ENCODE measurements around the gene LMTK2. TPM values are rescaled to one million over a fixed set of nuclear protein-coding genes. Genes with fewer than 3 reads are reported as not detected.

The LMTK2 gene
- total and polyA plus RNA-seq, 2 donors = 6.8 to 12.4 TPM

DNA sequence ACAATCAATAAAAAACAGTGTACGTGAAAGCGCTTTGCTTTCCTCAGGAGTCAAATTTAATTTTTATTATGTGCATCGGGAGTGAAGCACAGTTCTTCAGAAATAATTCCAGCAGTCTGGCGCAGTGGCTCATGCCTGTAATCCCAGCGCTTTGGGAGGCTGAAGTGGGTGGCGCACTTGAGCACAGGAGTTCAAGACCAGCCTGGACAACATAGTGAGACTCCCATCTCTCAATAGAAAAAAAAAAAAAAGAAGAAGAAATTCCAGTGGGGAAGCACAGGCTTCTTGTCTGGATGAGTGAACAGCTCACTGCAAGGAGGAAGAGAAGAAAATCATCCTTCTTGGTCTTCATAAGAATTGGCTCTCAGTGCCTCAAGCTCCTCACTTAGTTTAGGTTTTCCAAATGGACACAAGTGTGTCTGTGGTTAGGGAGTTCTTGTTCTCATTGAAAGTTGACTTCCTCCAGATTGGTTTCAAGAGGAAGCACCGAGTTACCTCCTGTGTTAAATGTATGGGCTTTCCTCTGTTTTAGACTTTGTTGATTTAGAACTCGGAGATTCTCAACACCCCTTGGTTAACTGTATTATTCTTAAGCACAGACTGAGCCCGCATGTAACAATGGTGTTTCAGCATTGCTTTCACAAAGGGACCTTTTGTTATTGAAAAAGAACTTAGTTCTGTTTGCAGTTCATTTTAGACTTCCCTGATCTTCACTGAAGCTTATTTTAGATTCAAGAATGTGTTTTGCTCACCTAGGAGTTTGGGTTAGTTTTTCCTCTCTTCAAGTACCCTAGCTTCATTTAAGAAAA lies 28.0 kb downstream of the LMTK2 start:
- Histone ChIP-seq H3K36me3 (ENCODE audit: insufficient read depth) (no peaks in the 10 kb centered on the region), H3K4me1 (ENCODE audit: insufficient read depth) (no peaks in the 10 kb centered on the region), H3K27ac (ENCODE audit: low read depth) (no peak overlapping the region), H3K4me3 (ENCODE audit: low read depth, low read length) (no peak overlapping the region)
- DNase-seq (ENCODE audit: extremely low spot score) = no peak
- WGBS = 90% methylated on average over 9 of the region's 9 CpGs

DNA sequence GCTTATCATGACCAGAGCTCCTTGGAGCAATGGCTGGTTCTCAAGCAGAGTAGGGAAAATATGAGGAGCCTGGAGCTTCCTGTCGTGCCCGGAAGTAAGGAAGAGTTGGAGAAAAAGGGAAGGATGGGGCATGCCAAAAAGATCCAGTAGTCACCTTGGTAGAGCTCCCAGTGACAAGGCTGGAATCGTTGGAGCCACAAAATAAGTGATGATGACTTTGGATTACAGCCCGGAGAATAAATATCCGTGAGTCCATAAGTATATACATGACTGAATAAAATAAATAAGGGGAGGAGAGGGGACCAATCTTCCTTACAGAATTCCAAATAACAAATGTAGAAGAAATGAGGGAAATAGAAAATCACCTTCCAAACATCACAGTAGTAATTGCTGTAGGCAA lies 29.3 kb downstream of the LMTK2 start:
- Histone ChIP-seq H3K4me1 (ENCODE audit: insufficient read depth) (no peaks in the 10 kb centered on the region), H3K36me3 (ENCODE audit: insufficient read depth) (no peaks in the 10 kb centered on the region), H3K27ac (ENCODE audit: low read depth) (no peak overlapping the region), H3K4me3 (ENCODE audit: low read depth, low read length) (no peak overlapping the region)
- no peak for DNase-seq (ENCODE audit: extremely low spot score)
- 62% methylated on average over 5 of the region's 5 CpGs for WGBS

DNA sequence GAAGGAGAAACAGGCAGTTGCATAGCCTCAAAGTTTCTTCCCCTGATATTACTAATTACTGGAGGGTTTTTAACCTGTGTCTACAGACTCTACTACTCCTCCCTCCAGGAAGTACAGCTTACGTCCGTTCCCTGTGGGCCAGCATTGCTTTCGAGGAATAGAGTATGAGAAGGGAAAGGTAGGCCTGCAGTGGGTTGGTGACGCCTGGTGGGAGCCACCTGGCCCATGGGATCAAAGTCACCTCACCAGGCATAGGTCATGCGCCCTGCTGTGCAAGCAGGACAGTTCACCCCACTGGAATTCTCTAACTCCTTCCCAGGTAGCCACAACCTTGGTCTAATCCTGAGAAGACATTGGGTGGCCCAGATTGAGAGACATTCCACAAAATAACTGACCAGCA lies 29.8 kb downstream of the LMTK2 start:
- 95% methylated on average over 5 of the region's 5 CpGs for WGBS
- H3K36me3 ChIP-seq (ENCODE audit: insufficient read depth) = no peaks in the 10 kb centered on the region
- no peaks in the 10 kb centered on the region for H3K4me1 ChIP-seq (ENCODE audit: insufficient read depth)
- DNase-seq (ENCODE audit: extremely low spot score) = no peak
- no peak overlapping the region for H3K4me3 ChIP-seq (ENCODE audit: low read depth, low read length)
- H3K27ac ChIP-seq (ENCODE audit: low read depth) = no peak overlapping the region

DNA sequence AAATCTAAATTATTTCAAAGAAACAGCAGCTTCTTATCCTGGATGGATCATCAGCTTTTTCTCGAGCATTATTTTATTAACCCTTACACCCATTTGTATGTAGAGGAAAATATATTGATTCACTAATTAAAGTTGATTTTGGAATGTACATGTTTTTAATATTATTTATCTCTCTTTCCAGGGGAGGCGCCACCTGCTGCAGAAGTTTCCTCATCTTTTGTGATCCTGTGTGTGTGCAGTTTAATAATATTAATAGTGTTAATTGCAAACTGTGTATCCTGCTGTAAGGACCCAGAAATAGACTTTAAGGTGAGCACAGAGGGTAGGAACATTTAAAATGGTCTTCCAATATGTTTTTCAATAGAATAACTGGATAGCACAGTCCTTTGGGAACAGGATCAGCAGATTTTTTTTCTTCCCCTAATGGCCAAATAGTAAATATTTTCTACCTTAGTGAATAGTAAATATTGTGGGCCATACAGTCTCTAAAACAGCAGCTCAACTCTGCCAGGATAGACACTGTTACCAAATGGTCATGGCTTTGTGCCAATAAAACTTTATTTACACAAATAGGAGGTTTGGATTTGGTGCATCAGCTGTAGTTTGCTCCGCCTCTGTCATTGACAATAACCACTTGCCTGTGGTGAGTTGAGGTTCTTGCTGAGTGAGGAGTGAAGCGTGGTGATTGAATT lies 30.6 kb downstream of the LMTK2 start:
- no peak overlapping the region for H3K27ac ChIP-seq (ENCODE audit: low read depth)
- no peak for DNase-seq (ENCODE audit: extremely low spot score)
- no peaks in the 10 kb centered on the region for H3K4me1 ChIP-seq (ENCODE audit: insufficient read depth)
- WGBS = 80% methylated on average over 4 of the region's 4 CpGs
- H3K4me3 ChIP-seq (ENCODE audit: low read depth, low read length) = no peak overlapping the region
- H3K36me3 ChIP-seq (ENCODE audit: insufficient read depth) = peaks cover 2% of the 10 kb centered on the region

DNA sequence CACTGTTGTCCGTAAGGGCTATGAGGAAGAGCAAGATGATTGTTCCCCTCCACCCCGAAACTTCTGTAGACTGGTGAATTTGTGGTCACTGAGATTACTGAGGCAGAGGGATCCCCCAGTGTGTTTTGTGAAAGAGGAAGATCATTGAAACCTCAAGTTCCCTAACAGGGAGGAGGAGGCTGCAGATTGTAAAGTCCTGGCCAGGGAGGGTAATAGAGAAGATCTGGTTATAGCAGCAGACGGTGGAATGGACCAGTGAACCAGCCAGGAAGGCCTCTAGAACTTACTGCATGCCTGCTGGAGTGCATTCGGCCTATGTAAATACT lies 31.1 kb downstream of the LMTK2 start:
- H3K36me3 ChIP-seq (ENCODE audit: insufficient read depth) = peaks cover 2% of the 10 kb centered on the region
- H3K4me1 ChIP-seq (ENCODE audit: insufficient read depth) = no peaks in the 10 kb centered on the region
- no peak for DNase-seq (ENCODE audit: extremely low spot score)
- WGBS = 93% methylated on average over 4 of the region's 4 CpGs
- H3K4me3 ChIP-seq (ENCODE audit: low read depth, low read length) = no peak overlapping the region
- no peak overlapping the region for H3K27ac ChIP-seq (ENCODE audit: low read depth)

DNA sequence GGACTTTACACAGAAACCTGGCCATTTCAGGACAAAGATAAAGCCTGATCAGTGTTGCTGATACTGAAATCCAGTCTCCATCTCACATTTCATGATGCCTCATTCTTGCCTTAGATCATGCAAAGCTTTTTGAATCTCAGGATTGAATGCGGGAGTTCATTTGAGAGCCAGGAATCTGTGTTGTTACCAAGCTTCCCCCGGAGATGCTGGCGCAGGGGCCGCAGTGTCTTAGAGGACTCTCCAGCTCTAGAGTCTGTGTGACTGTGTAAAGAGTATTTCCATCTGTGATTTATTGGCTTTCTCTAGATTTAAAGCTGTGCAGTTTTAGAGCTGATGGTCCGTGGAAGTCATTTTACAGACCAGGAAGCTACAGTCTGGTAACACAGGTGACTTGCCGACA lies 32.0 kb downstream of the LMTK2 start:
- DNase-seq (ENCODE audit: extremely low spot score) = no peak
- Histone ChIP-seq H3K36me3 (ENCODE audit: insufficient read depth) (peaks cover 2% of the 10 kb centered on the region), H3K4me3 (ENCODE audit: low read depth, low read length) (no peak overlapping the region), H3K4me1 (ENCODE audit: insufficient read depth) (no peaks in the 10 kb centered on the region), H3K27ac (ENCODE audit: low read depth) (no peak overlapping the region)
- 85% methylated on average over 6 of the region's 6 CpGs for WGBS

DNA sequence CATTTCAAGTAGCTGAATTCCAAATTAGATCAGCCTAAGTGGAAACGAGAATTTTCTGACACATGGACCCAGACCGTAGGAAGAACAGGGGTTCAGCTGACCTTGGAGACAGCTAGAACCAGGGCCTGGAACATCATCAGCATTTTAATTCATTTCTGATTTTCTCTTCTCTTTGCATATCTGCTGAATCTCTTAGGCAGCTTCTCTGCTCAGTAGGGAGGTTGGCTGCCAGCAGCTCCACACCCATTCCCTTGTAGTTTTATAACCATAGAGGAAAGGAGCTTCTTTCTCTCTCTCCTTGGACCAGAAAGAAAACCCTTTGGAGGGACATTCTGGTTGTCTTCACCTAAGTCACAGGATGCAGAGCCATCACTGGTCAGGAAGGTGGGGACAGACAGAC lies 36.0 kb downstream of the LMTK2 start:
- Histone ChIP-seq H3K4me3 (ENCODE audit: low read depth, low read length) (no peak overlapping the region), H3K27ac (ENCODE audit: low read depth) (no peak overlapping the region), H3K4me1 (ENCODE audit: insufficient read depth) (no peaks in the 10 kb centered on the region), H3K36me3 (ENCODE audit: insufficient read depth) (peaks cover 2% of the 10 kb centered on the region)
- DNase-seq (ENCODE audit: extremely low spot score) = no peak
- WGBS = 97% methylated on average over 2 of the region's 2 CpGs

DNA sequence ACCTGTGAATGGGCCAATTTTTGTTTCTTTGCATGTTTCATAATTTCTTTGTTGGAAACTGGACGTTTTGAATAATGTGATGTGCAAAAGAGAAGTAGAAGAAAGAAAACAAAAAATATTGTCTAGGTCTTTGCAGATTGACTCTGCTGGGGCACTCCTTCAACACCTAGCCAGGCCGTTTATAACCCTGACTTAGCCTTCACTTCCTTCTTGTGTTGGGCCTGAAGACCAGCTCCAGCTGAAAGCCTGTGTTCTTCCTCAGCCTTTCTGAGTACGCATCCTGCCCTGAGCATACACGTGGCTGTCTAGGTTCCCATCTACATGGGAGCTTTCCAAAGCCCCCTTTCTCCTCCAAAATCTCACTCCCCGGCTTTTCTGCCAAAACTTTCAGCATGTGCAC lies 41.9 kb downstream of the LMTK2 start:
- no peaks in the 10 kb centered on the region for H3K36me3 ChIP-seq (ENCODE audit: insufficient read depth)
- 92% methylated on average over 5 of the region's 5 CpGs for WGBS
- no peak for DNase-seq (ENCODE audit: extremely low spot score)
- no peaks in the 10 kb centered on the region for H3K4me1 ChIP-seq (ENCODE audit: insufficient read depth)
- no peak overlapping the region for H3K27ac ChIP-seq (ENCODE audit: low read depth)
- no peak overlapping the region for H3K4me3 ChIP-seq (ENCODE audit: low read depth, low read length)

DNA sequence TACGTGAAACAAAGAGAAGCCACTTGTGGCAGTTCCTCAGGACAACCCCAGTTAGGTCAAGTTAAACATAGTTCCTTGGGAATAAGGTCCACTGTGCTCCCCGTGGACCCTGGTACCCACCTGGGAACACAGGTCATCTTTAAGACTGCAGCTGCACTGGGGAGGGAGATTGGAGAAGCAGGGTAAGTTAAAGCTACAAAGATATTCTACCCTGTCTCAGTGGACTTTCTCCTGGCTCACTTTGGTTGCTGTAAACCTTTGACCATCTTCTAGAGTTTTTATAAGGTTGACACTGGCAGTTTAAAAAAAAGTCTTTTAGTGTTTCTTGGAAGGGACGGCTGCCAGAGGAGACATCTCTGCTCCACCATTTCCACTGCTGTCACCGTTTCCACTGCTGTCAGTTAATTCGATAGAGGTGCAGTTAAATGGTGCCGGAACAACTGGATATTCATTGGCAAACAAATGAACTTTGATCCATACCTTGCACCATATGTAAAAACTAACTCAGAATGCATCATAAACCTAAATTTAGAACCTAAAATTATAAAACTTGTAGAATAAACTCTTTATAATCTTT lies 42.5 kb downstream of the LMTK2 start:
- Histone ChIP-seq H3K27ac (ENCODE audit: low read depth) (no peak overlapping the region), H3K36me3 (ENCODE audit: insufficient read depth) (no peaks in the 10 kb centered on the region), H3K4me1 (ENCODE audit: insufficient read depth) (no peaks in the 10 kb centered on the region), H3K4me3 (ENCODE audit: low read depth, low read length) (no peak overlapping the region)
- WGBS = 91% methylated on average over 6 of the region's 6 CpGs
- no peak for DNase-seq (ENCODE audit: extremely low spot score)

DNA sequence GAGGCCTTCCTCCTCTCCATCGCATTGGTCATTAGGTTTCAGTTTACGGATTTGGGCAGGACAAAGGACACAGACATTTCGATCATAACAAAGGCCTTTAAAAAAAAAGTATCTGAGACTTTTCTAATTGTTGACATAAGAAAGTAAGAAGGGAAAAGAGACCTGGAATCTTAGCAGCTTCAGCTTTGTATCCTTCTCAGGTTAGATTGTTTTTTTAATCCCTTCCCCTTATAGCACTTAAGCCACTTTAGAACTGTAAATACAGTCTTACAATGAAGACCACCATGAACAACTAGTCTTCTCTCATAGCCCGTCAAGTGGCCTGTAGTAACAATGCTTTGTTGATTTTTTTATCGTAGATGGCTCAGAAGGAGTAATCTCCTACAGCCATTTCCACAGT lies 45.2 kb downstream of the LMTK2 start:
- 94% methylated on average over 5 of the region's 5 CpGs for WGBS
- Histone ChIP-seq H3K27ac (ENCODE audit: low read depth) (no peak overlapping the region), H3K4me3 (ENCODE audit: low read depth, low read length) (no peak overlapping the region), H3K36me3 (ENCODE audit: insufficient read depth) (no peaks in the 10 kb centered on the region), H3K4me1 (ENCODE audit: insufficient read depth) (no peaks in the 10 kb centered on the region)
- no peak for DNase-seq (ENCODE audit: extremely low spot score)

DNA sequence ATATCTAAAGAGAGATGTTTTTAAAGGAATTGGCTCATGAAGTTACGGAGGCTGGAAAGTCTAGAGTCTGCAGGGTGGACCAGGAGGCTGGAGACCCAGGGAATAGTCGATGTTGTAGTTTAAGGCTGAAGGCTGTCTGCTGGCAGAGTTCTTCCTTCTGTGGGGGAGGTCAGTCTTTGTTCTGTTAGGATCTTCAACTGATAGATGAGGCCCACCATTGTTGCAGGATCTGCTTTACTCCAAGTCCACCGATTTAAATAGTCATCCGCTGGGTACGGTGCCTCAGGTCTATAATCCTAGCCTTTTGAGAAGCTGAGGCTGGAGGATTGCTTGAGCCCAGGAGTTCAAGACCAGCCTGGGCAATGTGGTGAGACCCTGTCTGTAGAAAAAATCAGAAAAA lies 50.0 kb downstream of the LMTK2 start:
- no peak overlapping the region for H3K4me3 ChIP-seq (ENCODE audit: low read depth, low read length)
- WGBS = 99% methylated on average over 5 of the region's 5 CpGs
- no peaks in the 10 kb centered on the region for H3K4me1 ChIP-seq (ENCODE audit: insufficient read depth)
- peaks cover 1% of the 10 kb centered on the region for H3K36me3 ChIP-seq (ENCODE audit: insufficient read depth)
- no peak overlapping the region for H3K27ac ChIP-seq (ENCODE audit: low read depth)
- DNase-seq (ENCODE audit: extremely low spot score) = no peak

DNA sequence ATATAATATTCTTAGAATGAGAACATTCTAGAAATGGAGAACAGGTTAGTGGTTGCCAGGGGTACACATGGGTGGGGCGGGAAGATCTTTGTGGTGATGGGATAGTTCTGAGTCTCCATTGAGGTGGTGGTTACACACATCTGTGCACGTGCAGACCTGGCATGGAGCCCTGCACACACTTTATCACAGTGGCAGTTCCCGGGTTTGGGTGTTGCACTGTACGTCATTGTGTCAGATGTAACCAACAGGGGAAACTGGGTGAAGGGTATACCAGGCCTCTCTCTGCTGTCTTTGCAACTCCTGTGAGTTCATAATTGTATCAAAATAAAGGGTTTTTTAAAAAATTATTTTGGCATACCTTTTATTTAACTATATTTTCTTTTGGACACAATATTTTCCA lies 51.1 kb downstream of the LMTK2 start:
- DNase-seq (ENCODE audit: extremely low spot score) = no peak
- Histone ChIP-seq H3K4me3 (ENCODE audit: low read depth, low read length) (no peak overlapping the region), H3K36me3 (ENCODE audit: insufficient read depth) (peaks cover 1% of the 10 kb centered on the region), H3K27ac (ENCODE audit: low read depth) (no peak overlapping the region), H3K4me1 (ENCODE audit: insufficient read depth) (no peaks in the 10 kb centered on the region)
- WGBS = 94% methylated on average over 4 of the region's 4 CpGs

DNA sequence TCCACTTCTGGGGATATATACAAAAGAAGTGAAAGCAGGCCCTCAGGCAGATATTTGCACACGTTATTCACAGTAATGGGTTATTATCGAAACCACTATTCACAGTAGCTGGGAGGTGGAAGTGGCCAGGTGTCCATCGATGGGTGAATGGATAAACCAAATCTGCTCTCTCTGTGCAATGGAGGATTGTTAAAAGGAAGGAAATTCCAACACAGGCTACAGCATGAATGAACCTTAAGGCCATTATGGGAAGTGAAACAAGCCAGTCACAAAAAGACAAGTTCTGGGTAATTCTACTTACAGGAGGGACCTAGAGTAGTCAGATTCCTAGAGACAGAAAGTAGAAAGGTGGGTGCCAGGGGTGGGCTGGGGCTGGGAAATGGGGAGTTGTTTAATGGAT lies 56.1 kb downstream of the LMTK2 start:
- H3K4me1 ChIP-seq (ENCODE audit: insufficient read depth) = no peaks in the 10 kb centered on the region
- DNase-seq (ENCODE audit: extremely low spot score) = no peak
- whole genome bisulfite sequencing = 96% methylated on average over 3 of the region's 3 CpGs
- H3K36me3 ChIP-seq (ENCODE audit: insufficient read depth) = peaks cover under 1% of the 10 kb centered on the region
- no peak overlapping the region for H3K27ac ChIP-seq (ENCODE audit: low read depth)
- no peak overlapping the region for H3K4me3 ChIP-seq (ENCODE audit: low read depth, low read length)

DNA sequence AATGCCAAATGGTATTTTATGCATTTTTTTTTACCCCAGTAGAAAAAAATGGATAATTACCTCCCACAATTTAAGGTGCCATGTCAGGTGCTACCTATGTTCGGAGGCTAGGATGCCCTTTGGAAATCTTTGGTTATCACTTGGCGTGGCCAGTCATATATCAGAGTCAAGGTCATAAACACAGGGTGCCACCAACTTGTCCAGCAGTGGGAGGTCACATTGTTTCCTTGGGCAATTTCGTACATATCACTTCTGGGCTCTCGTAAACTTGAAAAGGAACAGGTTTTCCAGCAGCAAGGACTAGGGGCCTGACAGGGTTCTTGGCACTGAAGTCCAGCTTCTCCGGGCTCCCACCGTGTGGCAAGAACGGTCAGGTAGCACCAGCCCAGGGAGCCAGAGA lies 56.6 kb downstream of the LMTK2 start:
- H3K4me1 ChIP-seq (ENCODE audit: insufficient read depth) = no peaks in the 10 kb centered on the region
- 85% methylated on average over 7 of the region's 7 CpGs for WGBS
- no peaks in the 10 kb centered on the region for H3K36me3 ChIP-seq (ENCODE audit: insufficient read depth)
- no peak overlapping the region for H3K4me3 ChIP-seq (ENCODE audit: low read depth, low read length)
- DNase-seq (ENCODE audit: extremely low spot score) = no peak
- no peak overlapping the region for H3K27ac ChIP-seq (ENCODE audit: low read depth)

Data from urinary bladder (tissue), 4 donors.